ENCODE measurements around the gene MEIS1. TPM values are rescaled to one million over a fixed set of nuclear protein-coding genes. Genes with fewer than 3 reads are reported as not detected.
A peak's percentile ranks its signal among the peaks of the same experiment; 100 is the strongest.

MEIS1 gene
- total RNA-seq, 1 experiment from 2014 or later, result 4.1 TPM

GRCh38 chr2:66405473-66405872 is 29.5 kb upstream of the MEIS1 start:
- Histone ChIP-seq H3K9me3 (ENCODE audit: low read length) (0 out of 2 replicates have a peak, but pooled peaks cover 1% of the 10 kb centered on the region), H3K27ac (ENCODE audit: low read length) (no peak overlapping the region), H3K79me2 (ENCODE audit: low read length) (no peaks in the 10 kb centered on the region), H2AFZ (ENCODE audit: low read length) (no peak overlapping the region), H3K9ac (ENCODE audit: low read length) (no peak overlapping the region), H3F3A (ENCODE audit: low read length, unreplicated experiment) (no peaks in the 10 kb centered on the region), H3K4me1 (ENCODE audit: insufficient read depth, low read length) (no peaks in the 10 kb centered on the region), H4K20me1 (ENCODE audit: low read length) (no peaks in the 10 kb centered on the region), H3K36me3 (ENCODE audit: low read depth, low read length) (no peaks in the 10 kb centered on the region), H3K4me2 (ENCODE audit: low read length) (no peak overlapping the region), H3K9me2 (replicated peaks; ENCODE audit: low read length) (no peaks in the 10 kb centered on the region), H3K27me3 (ENCODE audit: low read length) (peaks cover 34% of the 10 kb centered on the region; the same call in 1 of the 2 replicates), H3K4me3 (ENCODE audit: low read length) (no peak overlapping the region)
- ChIA-PET POLR2A (ENCODE audit: unreplicated experiment) (no interaction called here), CTCF (no interaction called here)
- ATAC-seq, result no peak
- TF ChIP-seq CTCF (conservative IDR thresholded peaks at IDR 0.05; ENCODE audit: low read depth, low read length) (no peak), EZH2 (IDR thresholded peaks at IDR 0.05; ENCODE audit: low read length, unreplicated experiment) (no peak), EZH2phosphoT487 (IDR thresholded peaks at IDR 0.05; ENCODE audit: borderline replicate concordance, low read length) (no peak)
- no peak for DNase-seq
- intact Hi-C loops (cut with micrococcal nuclease), result no loop called here
- BruUV-seq (replicated peaks), result no TSS peak

GRCh38 chr2:66408905-66409304 is 26.0 kb upstream of the MEIS1 start:
- H3K4me1 ChIP-seq (ENCODE audit: insufficient read depth, low read length), result no peaks in the 10 kb centered on the region
- intact Hi-C loops (cut with micrococcal nuclease), result no loop called here
- no TSS peak for BruUV-seq (replicated peaks)
- no peaks in the 10 kb centered on the region for H3K36me3 ChIP-seq (ENCODE audit: low read depth, low read length)
- no peak overlapping the region for H3K4me3 ChIP-seq (ENCODE audit: low read length)
- H3K9me2 ChIP-seq (replicated peaks; ENCODE audit: low read length), result no peaks in the 10 kb centered on the region
- TF ChIP-seq EZH2 (IDR thresholded peaks at IDR 0.05; ENCODE audit: low read length, unreplicated experiment), result no peak
- TF ChIP-seq CTCF (conservative IDR thresholded peaks at IDR 0.05; ENCODE audit: low read depth, low read length), result no peak
- no peak for TF ChIP-seq EZH2phosphoT487 (IDR thresholded peaks at IDR 0.05; ENCODE audit: borderline replicate concordance, low read length)
- H3K9me3 ChIP-seq (ENCODE audit: low read length), result no peaks in the 10 kb centered on the region
- H3F3A ChIP-seq (ENCODE audit: low read length, unreplicated experiment), result no peaks in the 10 kb centered on the region
- H3K9ac ChIP-seq (ENCODE audit: low read length), result no peak overlapping the region
- H3K27ac ChIP-seq (ENCODE audit: low read length), result no peak overlapping the region
- peak; percentile 9 for DNase-seq
- ChIA-PET CTCF (no interaction called here), POLR2A (ENCODE audit: unreplicated experiment) (no interaction called here)
- peaks cover 39% of the 10 kb centered on the region for H3K27me3 ChIP-seq (ENCODE audit: low read length)
- no peaks in the 10 kb centered on the region for H4K20me1 ChIP-seq (ENCODE audit: low read length)
- H3K4me2 ChIP-seq (ENCODE audit: low read length), result no peak overlapping the region
- ATAC-seq, result peak; percentile 49; the same call in 1 of the 2 replicates
- no peaks in the 10 kb centered on the region for H3K79me2 ChIP-seq (ENCODE audit: low read length)
- no peak overlapping the region for H2AFZ ChIP-seq (ENCODE audit: low read length)

- Histone ChIP-seq H3K4me2 (ENCODE audit: low read length) (no peak overlapping the region), H3K4me1 (ENCODE audit: insufficient read depth, low read length) (no peaks in the 10 kb centered on the region), H3F3A (ENCODE audit: low read length, unreplicated experiment) (no peaks in the 10 kb centered on the region), H3K27me3 (ENCODE audit: low read length) (peaks cover 55% of the 10 kb centered on the region), H3K36me3 (ENCODE audit: low read depth, low read length) (no peaks in the 10 kb centered on the region), H3K9me2 (replicated peaks; ENCODE audit: low read length) (no peaks in the 10 kb centered on the region), H3K79me2 (ENCODE audit: low read length) (no peaks in the 10 kb centered on the region), H3K27ac (ENCODE audit: low read length) (no peak overlapping the region), H2AFZ (ENCODE audit: low read length) (no peak overlapping the region), H4K20me1 (ENCODE audit: low read length) (no peaks in the 10 kb centered on the region), H3K4me3 (ENCODE audit: low read length) (no peak overlapping the region), H3K9ac (ENCODE audit: low read length) (no peak overlapping the region), H3K9me3 (ENCODE audit: low read length) (no peaks in the 10 kb centered on the region)
- ATAC-seq (no peak), DNase-seq (no peak)
- ChIA-PET CTCF (no interaction called here), POLR2A (ENCODE audit: unreplicated experiment) (interaction anchor here (0.9 kb wide), 1 partner anchor 682 kb away, joined by 6 read pairs; no protein-coding TSS in a partner anchor)
- no peak for TF ChIP-seq EZH2 (IDR thresholded peaks at IDR 0.05; ENCODE audit: low read length, unreplicated experiment)
- intact Hi-C loops (cut with micrococcal nuclease), result no loop called here
- BruUV-seq (replicated peaks), result no TSS peak
Measured at GRCh38 chr2:66412874-66413273, 22.1 kb upstream of the MEIS1 start.
